GM08714 (cell line): Measurements from ENCODE around the gene TMPRSS9.

Experiments
- H3K4me3 ChIP-seq: fragments of 200-500 bp; sonication (Bioruptor generic); 2 replicates; pipeline ENCODE4 v1.5.1; 2014; ENCODE audit warnings: mild to moderate bottlenecking, low read length, inconsistent platforms
- ZNF274 ChIP-seq: IDR thresholded peaks from 2 replicates; pipeline ENCODE4 v1.6.1; 2012; ENCODE audit warnings: mild to moderate bottlenecking, low read depth, low read length

The TMPRSS9 gene

GRCh38 chr19:2324220-2324948 is 35.7 kb upstream of the TMPRSS9 start:
- no peak for TF ChIP-seq ZNF274
- H3K4me3 ChIP-seq, result no peak overlapping the region; the same call in 1 of the 2 replicates

DNA sequence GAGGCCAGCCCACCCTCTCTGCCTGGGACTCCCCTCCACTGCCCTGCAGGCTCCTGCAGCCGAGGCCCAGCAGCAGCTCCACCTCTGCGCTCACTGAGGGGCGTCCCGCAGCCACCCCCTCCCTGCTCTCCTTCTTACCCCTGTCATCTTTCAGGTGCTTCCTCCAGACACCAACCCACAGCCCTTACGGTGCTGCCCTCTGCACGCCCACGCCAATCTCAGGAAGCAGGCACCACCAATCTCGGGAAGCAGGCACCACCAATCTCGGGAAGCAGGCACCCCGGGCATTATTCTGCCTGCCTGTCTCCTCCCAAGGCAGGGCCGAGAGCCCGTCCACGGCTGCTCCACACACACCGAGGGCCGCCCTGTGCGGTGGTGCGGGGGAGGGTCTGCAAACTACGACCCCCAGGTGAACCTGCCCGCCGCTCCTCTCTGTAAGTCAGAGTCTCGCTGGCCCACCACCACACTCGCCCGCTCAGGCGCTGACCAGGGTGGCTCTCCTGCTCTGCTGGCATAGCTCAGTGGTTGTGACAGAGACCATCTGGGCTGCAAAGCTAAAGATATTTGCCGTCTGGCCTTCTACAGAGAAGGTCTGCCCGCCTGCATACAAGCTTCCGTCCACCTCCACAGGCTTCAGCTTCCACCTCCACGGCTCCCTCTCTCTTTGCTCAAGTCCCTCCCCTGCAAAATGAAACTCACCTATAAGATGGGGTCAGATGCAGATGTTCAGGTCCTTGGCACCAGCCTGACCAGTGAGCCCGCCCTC is 34.6 kb upstream of the TMPRSS9 start:
- H3K4me3 ChIP-seq, result peak overlapping the region; percentile 5; the same call in 1 of the 2 replicates
- no peak for TF ChIP-seq ZNF274

- peak overlapping the region; percentile 82; the same call in 1 of the 2 replicates for H3K4me3 ChIP-seq
- TF ChIP-seq ZNF274, result no peak
These were observed 33.2 kb upstream of the TMPRSS9 start for GRCh38 chr19:2326699-2327360.

GRCh38 chr19:2327773-2328400 is 32.2 kb upstream of the TMPRSS9 start:
- H3K4me3 ChIP-seq, result peak overlapping the region; percentile 82
- TF ChIP-seq ZNF274, result no peak

- H3K4me3 ChIP-seq, result peak within 1 kb of the TSS; percentile 82
- TF ChIP-seq ZNF274, result no peak
These were observed 31.5 kb upstream of the TMPRSS9 start, which contains the start of the genes LSM7 and SPPL2B for GRCh38 chr19:2328401-2329148. TSS of gene LSM7 (minus strand) at chr19:2328586. CDS start at chr19:2328566, 20 bp downstream. TSS of gene SPPL2B (plus strand) at chr19:2328684. CDS start at chr19:2328710, 26 bp downstream.

DNA sequence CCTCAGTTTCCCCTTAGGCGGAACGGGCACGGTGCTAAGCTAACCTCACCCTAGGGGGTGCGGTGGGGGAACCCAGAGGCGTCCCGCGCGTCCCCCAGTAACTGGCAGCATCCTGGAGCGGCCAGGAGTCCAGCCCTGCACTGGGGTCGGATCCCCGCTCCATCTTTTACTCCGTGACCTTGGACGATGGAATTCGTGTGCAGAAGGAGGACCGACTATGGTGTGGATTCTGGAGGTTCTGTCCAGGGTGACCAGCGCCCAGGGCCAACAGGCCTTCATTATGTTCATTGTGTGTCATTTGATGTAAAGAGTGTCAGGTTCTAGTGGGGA is 31.0 kb upstream of the TMPRSS9 start:
- H3K4me3 ChIP-seq, result peak overlapping the region; percentile 82
- TF ChIP-seq ZNF274, result no peak

- peak overlapping the region; percentile 82 for H3K4me3 ChIP-seq
- no peak for TF ChIP-seq ZNF274
These were observed 30.6 kb upstream of the TMPRSS9 start for GRCh38 chr19:2329501-2329916.

GRCh38 chr19:2330255-2330631 is 29.8 kb upstream of the TMPRSS9 start:
- no peak overlapping the region for H3K4me3 ChIP-seq
- no peak for TF ChIP-seq ZNF274

DNA sequence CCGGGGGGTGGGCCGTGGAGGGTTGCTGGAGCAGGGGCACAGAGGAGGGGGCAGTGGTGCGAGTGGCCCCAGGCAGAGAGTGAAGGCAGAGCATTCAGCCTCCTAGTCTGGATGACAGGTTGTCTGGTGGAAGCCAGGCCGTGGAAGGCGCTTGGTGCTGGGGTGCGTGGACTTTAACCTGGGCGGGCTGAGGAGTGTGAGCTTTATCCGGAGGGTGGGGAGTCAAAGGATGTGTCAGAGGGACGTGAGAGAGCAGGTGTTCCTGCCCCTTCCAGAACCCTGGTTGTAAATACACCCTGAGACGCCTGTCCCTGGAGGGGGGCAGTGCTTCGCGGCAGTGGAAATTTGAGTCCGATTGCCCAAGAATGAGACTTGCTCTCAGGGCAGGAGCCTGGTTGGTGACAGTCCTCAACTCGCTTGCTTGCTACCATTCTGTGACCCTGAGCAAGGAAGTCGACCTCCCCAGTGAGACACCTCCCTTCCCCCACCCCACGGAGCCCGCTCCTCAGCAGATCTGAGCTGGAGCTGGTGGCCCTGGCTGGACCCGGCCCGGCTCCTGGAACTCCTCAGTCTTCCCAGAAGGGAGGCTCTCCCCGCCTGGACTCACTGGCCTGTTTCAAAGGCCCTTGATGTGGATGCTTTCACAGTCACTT is 29.3 kb upstream of the TMPRSS9 start:
- TF ChIP-seq ZNF274, result no peak
- no peak overlapping the region for H3K4me3 ChIP-seq

GRCh38 chr19:2331601-2332246 is 28.3 kb upstream of the TMPRSS9 start:
- H3K4me3 ChIP-seq, result no peak overlapping the region; the same call in 1 of the 2 replicates
- TF ChIP-seq ZNF274, result no peak

- peak overlapping the region; percentile 4; the same call in 1 of the 2 replicates for H3K4me3 ChIP-seq
- TF ChIP-seq ZNF274, result no peak
These were observed 27.6 kb upstream of the TMPRSS9 start for GRCh38 chr19:2332341-2333026.
